B cell (primary cell): ENCODE results near the gene PHLDB3.

Experiments used
- CTCF ChIP-seq: fragments of 200-600 bp; IDR thresholded peaks from one replicate; pipeline ENCODE4 v1.8.0; 2022; ENCODE audit warnings: antibody characterized with exemption, mild to moderate bottlenecking
- EZH2 ChIP-seq: IDR thresholded peaks from 2 replicates; pipeline ENCODE4 v1.6.1; 2012; ENCODE audit warnings: borderline replicate concordance, low read depth, mild to moderate bottlenecking, moderate library complexity, low read length; ENCODE audit not compliant: insufficient read depth, poor library complexity, severe bottlenecking

DNA sequence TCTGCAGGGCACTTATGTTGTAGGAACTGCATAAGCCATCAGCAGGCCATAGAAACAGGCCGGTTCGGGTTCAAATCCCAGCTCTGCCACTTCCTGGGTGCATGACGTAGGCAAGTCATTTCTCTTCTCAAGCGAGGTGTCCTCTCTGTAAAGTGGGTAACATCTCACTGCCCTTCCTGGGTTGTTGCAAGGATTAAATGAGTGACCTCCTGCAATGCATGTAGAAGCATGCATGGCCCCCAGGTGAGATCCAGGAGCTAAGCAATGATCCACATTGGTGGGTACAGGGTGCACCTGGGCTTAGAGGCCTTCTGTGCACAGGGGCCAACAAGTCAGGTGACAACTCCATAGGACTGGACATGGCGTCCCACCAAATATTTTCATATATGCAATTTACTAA lies 13.8 kb downstream of the PHLDB3 start:
- TF ChIP-seq CTCF (no peak), EZH2 (no peak)
